H1 (cell line): ENCODE results near the gene PROZ. TPM values are rescaled to one million over a fixed set of nuclear protein-coding genes. Genes with fewer than 3 reads are reported as not detected.

Experiments used
- CTCF ChIA-PET: fragments of 300-600 bp; sonication (Branson Sonifier 250); formaldehyde crosslinking; loops from one replicate; lab custom pipeline; 2021; ENCODE audit not compliant: partially characterized antibody; lab: Charles Lee
- POLR2A ChIA-PET: fragments of 300-600 bp; sonication (Branson Sonifier 250); formaldehyde crosslinking; loops from one replicate; lab custom pipeline; 2021; ENCODE audit warnings: inconsistent platforms; ENCODE audit not compliant: partially characterized antibody; lab: Charles Lee
- DNase-seq, 2 experiments: peaks; one replicate each; pipeline versions ENCODE4 v3.0.0 to v3.0.0-alpha.2; 2010 to 2022; ENCODE audit warnings: low spot score in 2 of 2, low read depth in 1 of 2, mixed read lengths in 1 of 2
- FAIRE-seq: peaks from 2 replicates; lab custom pipeline; 2011; peaks lifted over from hg19 to GRCh38; lab: Jason Lieb, UNC
- H2AFZ ChIP-seq: 2 replicates; pipeline ENCODE4 v1.8.1; 2012; ENCODE audit warnings: low read length, inconsistent platforms
- H2AK5ac ChIP-seq: 2 replicates; pipeline ENCODE4 v1.6.1; 2013; ENCODE audit warnings: low read depth, low read length
- H2BK120ac ChIP-seq: replicated peaks from 2 replicates; pipeline ENCODE3; 2013; ENCODE audit warnings: low read depth, low read length, inconsistent platforms
- H2BK12ac ChIP-seq: 2 replicates; pipeline ENCODE4 v1.6.1; 2013; ENCODE audit warnings: low read depth, low read length
- H2BK15ac ChIP-seq: 2 replicates; pipeline ENCODE4 v1.6.1; 2013; ENCODE audit warnings: low read length
- H2BK20ac ChIP-seq: 2 replicates; pipeline ENCODE4 v1.6.1; 2013; ENCODE audit warnings: low read length
- H2BK5ac ChIP-seq: 2 replicates; pipeline ENCODE4 v1.6.1; 2013; ENCODE audit warnings: low read depth, low read length
- H3K14ac ChIP-seq: 2 replicates; pipeline ENCODE4 v1.6.1; 2013; ENCODE audit warnings: inconsistent platforms; ENCODE audit not compliant: insufficient read length
- H3K18ac ChIP-seq: 2 replicates; pipeline ENCODE4 v1.6.1; 2013; ENCODE audit warnings: low read length; ENCODE audit errors: extremely low read depth
- H3K23ac ChIP-seq: 2 replicates; pipeline ENCODE4 v1.6.1; 2013; ENCODE audit warnings: inconsistent platforms; ENCODE audit not compliant: insufficient read length
- H3K23me2 ChIP-seq: 2 replicates; pipeline ENCODE4 v1.6.1; 2013; ENCODE audit warnings: low read depth, low read length
- H3K27ac ChIP-seq: 2 replicates; pipeline ENCODE4 v1.6.1; 2011; ENCODE audit warnings: low read depth, low read length, inconsistent platforms
- H3K27me3 ChIP-seq, 4 experiments: replicated peaks in 1 of 4; 1 replicate in 1 of 4; 2 replicates in 3 of 4; pipeline versions ENCODE4 v1.6.1 to v1.8.1; 2011 to 2013; ENCODE audit warnings: low read length in 3 of 4, mild to moderate bottlenecking in 3 of 4, inconsistent platforms in 2 of 4, mixed read lengths in 2 of 4, moderate library complexity in 1 of 4; ENCODE audit not compliant: control insufficient read depth in 3 of 4, insufficient read depth in 3 of 4; ENCODE audit errors: extremely low read depth in 1 of 4
- H3K36me3 ChIP-seq, 4 experiments: 2 replicates each; pipeline versions ENCODE4 v1.6.1 to v1.8.1; 2011 to 2013; ENCODE audit warnings: mild to moderate bottlenecking in 4 of 4, low read length in 3 of 4, moderate library complexity in 2 of 4, control low read depth in 1 of 4, inconsistent platforms in 1 of 4; ENCODE audit not compliant: insufficient read depth in 4 of 4, control insufficient read depth in 2 of 4
- H3K4ac ChIP-seq: replicated peaks from 2 replicates; pipeline ENCODE3; 2013; ENCODE audit warnings: low read length, low read depth, mixed read lengths, inconsistent platforms; ENCODE audit not compliant: insufficient read length
- H3K4me1 ChIP-seq, 4 experiments: replicated peaks in 1 of 4; 1 replicate in 1 of 4; 2 replicates in 3 of 4; pipeline versions ENCODE4 v1.6.1 to v1.8.1; 2011 to 2013; ENCODE audit warnings: low read length in 3 of 4, inconsistent platforms in 2 of 4, mixed read lengths in 1 of 4; ENCODE audit not compliant: insufficient read depth in 4 of 4, control insufficient read depth in 3 of 4
- H3K4me2 ChIP-seq, 2 experiments: 2 replicates each; pipeline versions ENCODE4 v1.6.1 to v1.8.1; 2011 to 2013; ENCODE audit warnings: low read depth in 2 of 2, low read length in 2 of 2, control low read depth in 1 of 2, inconsistent platforms in 1 of 2, mild to moderate bottlenecking in 1 of 2; ENCODE audit not compliant: insufficient read depth in 1 of 2
- H3K4me3 ChIP-seq, 4 experiments: fragments of 200-600, 300-600 bp in 1 of 4; sonication (generic), shearing (Covaris generic), sonication (Bioruptor Twin) in 1 of 4; 2 replicates each; pipeline versions ENCODE4 v1.5.1 to v1.8.1; 2011 to 2016; ENCODE audit warnings: low read length in 4 of 4, low read depth in 3 of 4, control low read depth in 2 of 4, inconsistent platforms in 2 of 4, mild to moderate bottlenecking in 2 of 4, mixed read lengths in 1 of 4, moderate library complexity in 1 of 4; ENCODE audit not compliant: insufficient read depth in 2 of 4; ENCODE audit errors: extremely low read depth in 1 of 4
- H3K56ac ChIP-seq: replicated peaks from 2 replicates; pipeline ENCODE3; 2013; ENCODE audit warnings: low read depth, mild to moderate bottlenecking, mixed read lengths, low read length, inconsistent platforms; ENCODE audit not compliant: insufficient read length
- H3K79me1 ChIP-seq: 2 replicates; pipeline ENCODE4 v1.6.1; 2013; ENCODE audit warnings: low read depth, low read length, control low read depth
- H3K79me2 ChIP-seq, 2 experiments: 2 replicates each; pipeline versions ENCODE4 v1.6.1 to v1.8.1; 2012 to 2013; ENCODE audit warnings: low read length in 2 of 2, mild to moderate bottlenecking in 2 of 2, inconsistent platforms in 1 of 2; ENCODE audit not compliant: insufficient read depth in 2 of 2, control insufficient read depth in 1 of 2
- H3K9ac ChIP-seq, 4 experiments: replicated peaks in 1 of 4; 1 replicate in 1 of 4; 2 replicates in 3 of 4; pipeline versions ENCODE4 v1.6.1 to v1.8.1; 2011 to 2013; ENCODE audit warnings: low read depth in 3 of 4, low read length in 3 of 4, control low read depth in 2 of 4, mild to moderate bottlenecking in 2 of 4, moderate library complexity in 2 of 4, inconsistent platforms in 1 of 4; ENCODE audit errors: extremely low read depth in 1 of 4
- H3K9me3 ChIP-seq, 2 experiments: 2 replicates each; pipeline versions ENCODE4 v1.6.1 to v1.8.1; 2012 to 2013; ENCODE audit warnings: mild to moderate bottlenecking in 2 of 2, moderate library complexity in 2 of 2, control low read depth in 1 of 2, inconsistent platforms in 1 of 2, low read depth in 1 of 2, low read length in 1 of 2, mixed read lengths in 1 of 2; ENCODE audit not compliant: insufficient read depth in 2 of 2
- H4K20me1 ChIP-seq, 2 experiments: replicated peaks in 1 of 2; 2 replicates each; pipeline versions ENCODE3 to v1.8.1; 2011 to 2013; ENCODE audit warnings: inconsistent platforms in 2 of 2, low read length in 2 of 2, mild to moderate bottlenecking in 1 of 2; ENCODE audit not compliant: insufficient read depth in 2 of 2, control insufficient read depth in 1 of 2
- H4K5ac ChIP-seq: 2 replicates; pipeline ENCODE4 v1.6.1; 2013; ENCODE audit warnings: low read length, low read depth, mixed read lengths, inconsistent platforms; ENCODE audit not compliant: insufficient read length
- H4K8ac ChIP-seq: 2 replicates; pipeline ENCODE4 v1.8.0; 2013; ENCODE audit warnings: mild to moderate bottlenecking, moderate library complexity, low read length, inconsistent platforms; ENCODE audit not compliant: insufficient read depth; ENCODE audit errors: extremely low read depth
- H4K91ac ChIP-seq: replicated peaks from 2 replicates; pipeline ENCODE3; 2013; ENCODE audit warnings: low read length, mixed read lengths, inconsistent platforms; ENCODE audit not compliant: insufficient read length
- BACH1 ChIP-seq: IDR thresholded peaks from 2 replicates; pipeline ENCODE4 v1.6.1; 2012; ENCODE audit warnings: low read length, improper control_type of control experiment
- BRCA1 ChIP-seq: IDR thresholded peaks from 2 replicates; pipeline ENCODE4 v1.6.1; 2012; ENCODE audit warnings: low read depth, low read length, improper control_type of control experiment
- CREB1 ChIP-seq: IDR thresholded peaks from 2 replicates; pipeline ENCODE4 v1.6.1; 2012; ENCODE audit warnings: inconsistent platforms
- JUND ChIP-seq: IDR thresholded peaks from 2 replicates; pipeline ENCODE4 v1.6.1; 2011; ENCODE audit warnings: mild to moderate bottlenecking, improper control_type of control experiment, low read length
- MAFK ChIP-seq: IDR thresholded peaks from 2 replicates; pipeline ENCODE4 v1.6.1; 2012; ENCODE audit warnings: low read depth, mild to moderate bottlenecking, improper control_type of control experiment, low read length
- NRF1 ChIP-seq: IDR thresholded peaks from 2 replicates; pipeline ENCODE4 v1.6.1; 2011; ENCODE audit warnings: mild to moderate bottlenecking, low read depth, low read length, improper control_type of control experiment
- POLR2A ChIP-seq, 2 experiments: IDR thresholded peaks; 1 replicate in 1 of 2; 2 replicates in 1 of 2; pipeline ENCODE4 v1.6.1; 2011; ENCODE audit warnings: low read depth in 2 of 2, low read length in 2 of 2, mild to moderate bottlenecking in 2 of 2; ENCODE audit errors: control extremely low read depth in 1 of 2
- SIN3A ChIP-seq, 2 experiments: IDR thresholded peaks in 1 of 2; conservative IDR thresholded peaks in 1 of 2; 2 replicates each; pipeline ENCODE4 v1.6.1; 2011 to 2012; ENCODE audit warnings: low read length in 2 of 2, improper control_type of control experiment in 1 of 2, low read depth in 1 of 2, mild to moderate bottlenecking in 1 of 2
- TAF1 ChIP-seq: IDR thresholded peaks from 2 replicates; pipeline ENCODE4 v1.6.1; 2011; ENCODE audit warnings: mild to moderate bottlenecking, low read depth, low read length
- TBP ChIP-seq: IDR thresholded peaks from 2 replicates; pipeline ENCODE4 v1.6.1; 2011; ENCODE audit warnings: low read depth, low read length, improper control_type of control experiment
- WGBS, 2 experiments: shearing (Covaris generic) in 1 of 2; methylation state at CpG; one replicate each; pipeline versions ENCODE4 v1.1.6 to v1.1.7; 2013 to 2015; ENCODE audit warnings: low lambda C conversion rate in 2 of 2, mixed read lengths in 2 of 2, inconsistent platforms in 1 of 2, low coverage in 1 of 2, missing lambda C conversion rate in 1 of 2; ENCODE audit not compliant: insufficient replicate concordance in 2 of 2, insufficient coverage in 1 of 2, insufficient read length in 1 of 2; ENCODE audit errors: extremely low coverage in 1 of 2, missing lambda C conversion rate in 1 of 2; 5-methylcytosine and 5-hydroxymethylcytosine counted together
- polyA plus RNA-seq, 7 experiments: library from polyadenylated mRNA; depleted of rRNA in 3 of 7; stranded (reverse) in 5 of 7; unstranded in 2 of 7; fragments of >200 nt in 5 of 7; fragments of 200-250 nt in 2 of 7; gene quantifications; 1 replicate in 5 of 7; 2 replicates in 1 of 7; 4 replicates in 1 of 7; pipeline versions ENCODE4 v1.2.1 to v1.2.3, GENCODE V29; 2011 to 2013; ENCODE audit warnings: missing spikeins in 2 of 7, mixed read lengths in 2 of 7
- total RNA-seq: library from RNA; stranded (reverse); fragmentation: NEBNext Ultra II Directional; extraction: Animal tissue kit (Norgen Biotek cat#: 25700); gene quantifications from 2 replicates; pipeline ENCODE4 v1.2.1, GENCODE V29; 2021

The PROZ gene
- total and polyA plus RNA-seq, 2 of the 8 experiments (the other 6 are each of a cell fraction or from before 2014, with no cell fraction given) = not detected

DNA sequence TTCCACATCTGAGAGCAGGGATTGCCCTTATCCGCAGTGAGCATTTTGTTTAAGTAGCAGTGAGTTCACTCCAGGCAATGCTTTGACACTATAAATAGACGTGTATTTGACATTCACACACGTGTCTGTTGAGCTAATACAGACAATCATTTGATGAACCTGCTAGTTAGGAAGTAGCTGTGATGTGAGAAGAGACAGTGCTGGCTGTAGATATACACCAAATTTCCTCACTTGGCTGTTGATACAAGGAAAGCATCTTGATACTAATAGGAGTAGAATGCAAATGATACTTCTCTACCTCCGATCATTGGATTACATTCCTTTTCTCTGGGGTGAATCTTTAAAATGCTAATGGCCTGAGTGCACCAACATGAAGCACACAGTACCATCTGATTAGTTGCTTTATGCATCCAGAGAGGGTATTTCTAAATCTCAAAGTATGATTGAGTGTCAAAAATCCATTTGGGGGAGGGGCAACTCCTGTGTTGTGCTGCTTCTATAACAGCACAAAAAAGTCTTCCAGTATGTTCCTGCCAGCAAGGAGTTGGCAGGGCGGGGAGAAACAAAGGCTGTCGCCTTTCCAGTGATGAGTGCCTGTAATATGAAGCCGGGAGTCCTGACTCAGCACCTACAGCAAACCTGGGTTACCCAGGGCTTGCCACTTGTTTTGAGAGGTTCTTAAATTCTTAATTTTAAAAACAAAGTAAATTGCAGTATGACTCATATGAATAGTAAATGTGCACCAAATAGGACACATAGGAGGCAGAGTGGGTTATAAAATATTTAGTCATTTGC lies 58.0 kb downstream of the PROZ start:
- Histone ChIP-seq H2BK5ac (peak overlapping the region; percentile 89; the same call in 1 of the 2 replicates), H3K23me2 (no peaks in the 10 kb centered on the region), H3K36me3 (peaks cover 5 to 32% (median 9%) of the 10 kb centered on the region in 4 experiments; a peak in 4 of 8 replicates), H2BK120ac (no peak overlapping the region), H2BK15ac (peak overlapping the region; percentile 96), H3K79me1 (peaks cover 18% of the 10 kb centered on the region), H4K91ac (peak overlapping the region; percentile 20), H2AFZ (no peak overlapping the region), H4K5ac (peak overlapping the region; percentile 80), H2BK12ac (peak overlapping the region; percentile 96; the same call in 1 of the 2 replicates), H4K8ac (no peak overlapping the region), H3K14ac (no peak overlapping the region), H2AK5ac (peak overlapping the region; percentile 100), H3K9ac (no peak overlapping the region; a peak in 2 of 7 replicates), H3K4me1 (peaks cover 0 to 17% (median 11%) of the 10 kb centered on the region in 4 experiments; a peak in 6 of 7 replicates), H4K20me1 (peaks cover 9 to 15% of the 10 kb centered on the region in 2 experiments), H3K27me3 (no peaks in the 10 kb centered on the region), H3K27ac (peak overlapping the region; percentile 15; the same call in 1 of the 2 replicates), H2BK20ac (no peak overlapping the region), H3K4me3 (peak overlapping the region in 1 of 4 experiments; percentile 21; a peak in 2 of 8 replicates), H3K18ac (peak overlapping the region; percentile 90), H3K9me3 (no peaks in the 10 kb centered on the region), H3K4ac (no peak overlapping the region), H3K4me2 (peak overlapping the region; percentile 52 to 59), H3K23ac (no peak overlapping the region), H3K56ac (no peak overlapping the region), H3K79me2 (peaks cover 41 to 100% of the 10 kb centered on the region in 2 experiments)
- CTCF ChIA-PET = no interaction called here
- DNase-seq (no peak), FAIRE-seq (peak; percentile 70)
- 37% methylated on average over 7 of the region's 7 CpGs; no CpG with 5 or more reads in 1 of the 2 experiments for WGBS, 2 experiments
- POLR2A ChIA-PET = interaction anchor here (0.7 to 2.7 kb wide), 2 partner anchors 12 to 274 kb away, joined by 3 to 10 read pairs; no protein-coding TSS in a partner anchor
- TF ChIP-seq CREB1 (peak; percentile 86), BRCA1 (no peak), NRF1 (no peak), JUND (no peak), TBP (0 out of 2 replicates have a peak, but pooled peaks have one; percentile 17), SIN3A (conservative IDR thresholded peaks at IDR 0.05 in 1 of 2, IDR thresholded peaks at IDR 0.05 in 1 of 2; ENCODE audit: low read depth in 1 of 2, low read length in 2 of 2) (0 out of 4 replicates have a peak, but pooled peaks of 1 of the 2 experiments have one; percentile 24), TAF1 (0 out of 2 replicates have a peak, but pooled peaks have one; percentile 41), POLR2A (IDR thresholded peaks at IDR 0.05; ENCODE audit: control extremely low read depth in 1 of 2, low read depth in 2 of 2, low read length in 2 of 2) (0 out of 3 replicates have a peak, but pooled peaks of 1 of the 2 experiments have one; percentile 42), BACH1 (peak; percentile 98), MAFK (peak; percentile 96)
